NCI-H82 treated with DMSO at 0.1 percent for 48 hours (cell line): Measurements from ENCODE around the gene ITLN1.
"Not testable (repeated sequence)": the region's sequence is repeated elsewhere in the genome, so short reads cannot be mapped to it uniquely, and the experiment has no call there.

Source experiments
- DNase-seq: peaks from one replicate; lab custom pipeline; 2025; ENCODE audit not compliant: unreplicated experiment; lab: John Stamatoyannopoulos, UW

ITLN1 gene

DNA sequence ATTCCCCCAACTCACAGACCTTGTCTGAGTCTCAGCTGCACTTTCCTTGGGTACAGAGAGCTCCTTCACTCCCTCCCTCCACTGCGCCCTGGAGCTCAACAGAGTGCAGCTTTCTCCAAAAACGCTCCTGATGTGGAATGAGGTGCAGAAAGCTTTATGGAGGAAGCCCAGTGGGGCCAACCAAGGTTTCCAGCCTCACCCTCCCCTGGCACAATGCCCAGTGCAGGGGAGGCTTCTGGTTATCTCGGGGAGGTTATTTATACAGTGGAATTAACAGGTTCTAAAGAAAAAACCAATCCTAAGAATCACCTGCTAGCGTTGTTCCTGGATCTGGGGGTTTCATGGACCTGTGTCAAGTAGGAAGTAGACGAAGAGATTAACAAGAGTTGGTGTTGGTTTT, at the start of gene ITLN1:
TSS of gene ITLN1 (minus strand) at position 139 of the 400 bp plus-strand sequence. CDS start 303 bp downstream, outside the sequence.
- no peak for DNase-seq

DNA sequence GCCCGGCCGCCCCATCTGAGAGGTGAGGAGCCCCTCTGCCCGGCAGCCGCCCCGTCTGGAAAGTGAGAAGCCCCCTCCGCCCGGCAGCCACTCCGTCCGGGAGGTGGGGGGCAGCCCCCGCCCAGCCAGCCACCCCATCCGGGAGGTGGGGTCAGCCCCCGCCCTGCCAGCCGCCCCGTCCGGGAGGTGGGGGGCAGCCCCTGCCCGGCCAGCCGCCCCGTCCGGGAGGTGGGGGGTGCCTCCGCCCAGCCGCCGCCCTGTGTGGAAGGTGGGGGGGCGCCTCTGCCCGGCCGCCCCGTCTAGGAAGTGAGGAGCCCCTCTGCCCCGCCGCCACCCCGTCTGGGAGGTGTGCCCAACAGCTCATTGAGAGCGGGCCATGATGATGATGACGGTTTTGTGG, 48.3 kb upstream of the ITLN1 start:
- not testable (repeated sequence) for DNase-seq

DNA sequence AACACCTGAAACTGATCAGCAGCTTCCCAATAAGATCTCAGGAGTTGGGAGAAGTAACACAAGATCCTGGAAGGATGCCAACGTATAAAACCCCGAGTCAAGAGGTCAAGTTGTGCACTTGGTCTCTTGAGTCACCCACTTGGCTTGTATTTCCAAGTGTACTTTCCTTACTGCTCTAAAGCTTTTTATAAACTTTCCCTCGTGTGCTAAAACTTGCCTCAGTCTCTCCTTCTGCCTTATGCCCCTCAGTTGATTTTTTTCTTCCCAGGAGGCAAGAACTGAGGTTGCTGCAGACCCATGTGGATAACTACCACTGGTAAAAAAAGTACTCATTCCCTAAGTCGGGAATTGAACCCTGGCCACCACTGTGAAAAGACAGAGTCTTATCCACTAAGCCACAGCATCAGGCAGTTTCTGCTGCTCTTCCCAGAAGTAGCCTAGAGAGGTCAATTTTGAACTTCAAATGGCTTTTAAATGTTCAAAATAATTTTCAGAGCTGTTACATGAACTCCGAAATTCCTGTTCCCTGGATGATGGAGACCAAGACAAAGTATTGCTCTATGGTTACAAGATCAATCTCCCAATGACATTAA, 40.8 kb upstream of the ITLN1 start:
- DNase-seq: no peak

DNA sequence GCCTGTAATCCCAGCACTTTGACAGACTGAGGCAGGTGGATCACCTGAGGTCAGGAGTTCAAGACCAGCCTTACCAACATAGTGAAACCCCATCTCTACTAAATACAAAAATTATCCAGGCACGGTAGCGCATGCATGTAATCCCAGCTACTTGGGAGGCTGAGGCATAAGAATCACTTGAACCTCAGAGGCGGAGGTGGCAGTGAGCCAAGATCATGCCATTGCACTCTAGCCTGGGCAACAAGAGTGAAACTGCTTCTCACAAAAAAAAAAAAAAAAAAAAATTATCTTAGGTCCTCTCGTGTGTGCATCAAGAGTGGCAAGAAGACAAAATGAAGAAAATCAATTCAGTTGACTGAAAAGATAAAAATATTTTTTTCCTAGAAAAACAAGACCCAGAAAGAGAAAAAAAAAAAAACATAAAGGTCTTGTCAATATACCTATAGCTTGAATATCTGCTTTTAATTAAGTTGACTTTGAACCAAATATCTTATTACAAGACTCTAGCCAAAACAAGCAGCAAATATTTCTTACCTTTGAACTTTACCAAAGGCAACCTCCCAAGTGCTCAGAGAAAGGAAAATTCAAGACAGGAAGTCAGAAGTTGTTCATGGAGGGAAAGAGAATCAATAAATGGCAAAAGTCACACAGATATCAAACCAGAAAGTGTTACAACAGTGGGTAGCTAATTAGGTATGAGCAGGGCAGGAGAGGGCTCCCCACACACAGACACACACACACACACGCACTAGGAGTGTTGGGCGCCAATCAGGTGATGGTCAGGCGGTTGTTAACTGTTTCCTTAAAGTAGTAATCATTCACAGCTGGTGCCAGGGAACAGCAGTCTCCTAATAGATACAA, 40.0 kb upstream of the ITLN1 start:
- no peak for DNase-seq

DNA sequence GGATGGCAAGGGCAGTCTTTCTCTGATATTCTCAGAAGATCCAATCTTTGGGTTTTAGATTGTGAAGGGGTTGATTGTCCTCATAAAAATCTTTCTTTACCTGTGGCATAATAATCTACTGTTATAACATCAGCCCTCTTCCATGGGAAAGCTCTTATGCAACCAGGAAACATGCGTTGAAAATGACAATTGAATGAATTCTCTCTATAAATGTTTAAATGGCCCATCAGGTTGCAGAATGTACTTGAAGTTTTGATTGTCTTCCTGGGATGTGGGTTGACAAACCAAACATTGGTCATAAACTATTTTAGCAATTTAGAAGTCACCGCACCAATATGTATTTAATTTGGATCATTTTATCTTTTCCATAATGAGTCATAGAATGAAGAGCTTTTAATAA, 31.7 kb upstream of the ITLN1 start:
- no peak for DNase-seq

DNA sequence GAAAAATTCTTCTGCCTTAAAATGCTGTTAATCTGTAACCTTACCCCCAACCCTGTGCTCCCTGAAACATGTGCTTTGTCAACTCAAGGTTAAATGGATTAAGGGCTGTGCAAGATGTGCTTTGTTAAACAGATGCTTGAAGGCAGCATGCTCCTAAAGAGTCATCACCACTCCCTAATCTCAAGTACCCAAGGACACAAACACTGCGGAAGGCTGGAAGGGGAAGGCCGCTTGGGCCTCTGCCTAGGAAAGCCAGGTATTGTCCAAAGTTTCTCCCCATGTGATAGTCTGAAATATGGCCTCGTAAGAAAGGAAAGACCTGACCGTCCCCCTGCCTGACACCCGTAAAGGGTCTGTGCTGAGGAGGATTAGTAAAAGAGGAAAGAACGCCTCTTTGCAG, 28.2 kb upstream of the ITLN1 start:
- peak; percentile 80 for DNase-seq

DNA sequence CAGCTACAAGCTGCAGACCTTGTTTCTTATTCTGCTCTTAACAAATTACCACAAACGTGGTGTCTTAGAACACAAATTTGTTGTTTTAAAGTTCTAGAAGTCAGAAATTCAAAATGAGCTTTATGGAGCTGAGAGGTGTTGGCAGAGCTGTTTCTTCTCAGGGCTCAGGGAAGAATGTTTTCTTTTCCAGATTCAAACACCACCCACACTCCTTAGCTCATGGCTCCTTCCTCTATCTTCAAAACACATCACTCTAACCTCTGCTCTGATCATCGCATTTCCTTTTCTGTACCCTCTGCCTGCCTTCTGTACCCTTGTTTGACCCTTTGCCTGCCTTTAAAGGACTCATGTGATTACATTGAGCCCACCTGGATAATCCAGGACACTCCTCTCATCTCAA, 26.9 kb upstream of the ITLN1 start:
- DNase-seq: peak; percentile 83

DNA sequence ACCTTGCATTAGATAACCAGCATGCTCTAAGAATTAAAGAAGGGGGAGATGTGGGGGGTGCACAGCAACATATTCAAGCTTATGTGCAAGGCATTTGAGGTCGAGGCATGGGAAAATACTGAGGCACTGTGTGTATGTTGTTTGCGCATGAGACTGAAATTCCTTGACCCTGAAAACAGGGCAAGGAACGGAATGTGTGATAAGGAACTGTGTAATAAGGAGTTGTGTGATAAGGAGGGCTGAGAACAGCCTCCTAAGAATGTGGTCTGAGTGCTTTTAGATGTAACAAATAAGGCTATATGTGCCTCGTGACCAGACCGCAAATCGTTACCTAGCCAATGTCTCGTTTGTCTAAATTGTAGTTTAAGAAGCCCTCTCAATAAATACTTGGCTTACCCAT, 26.5 kb upstream of the ITLN1 start:
- DNase-seq: no peak

DNA sequence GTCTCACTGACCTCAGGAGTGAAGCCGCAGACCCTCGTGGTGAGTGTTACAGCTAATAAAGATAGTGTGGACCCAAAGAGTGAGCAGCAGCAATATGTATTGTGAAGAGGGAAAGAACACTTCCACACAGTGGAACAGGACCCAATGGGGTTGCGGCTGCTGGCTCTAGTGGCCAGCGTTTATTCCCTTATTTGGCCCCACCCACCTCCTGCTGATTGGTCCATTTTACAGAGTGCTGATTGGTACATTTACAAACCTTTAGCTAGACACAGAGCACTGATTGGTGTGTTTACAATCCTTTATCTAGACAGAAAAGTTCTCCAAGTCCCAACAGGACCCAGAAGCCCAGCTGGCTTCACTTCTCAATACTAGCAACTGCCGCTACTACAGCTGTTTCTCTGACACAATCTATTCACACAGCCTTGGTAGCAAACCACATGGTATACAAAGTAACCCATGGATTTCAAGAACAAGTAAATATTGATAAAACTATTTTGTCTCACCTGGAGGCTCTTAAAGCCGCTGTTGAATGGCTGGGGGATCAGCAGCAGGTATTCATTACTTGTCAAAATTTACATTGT, 25.3 kb upstream of the ITLN1 start:
- no peak for DNase-seq

DNA sequence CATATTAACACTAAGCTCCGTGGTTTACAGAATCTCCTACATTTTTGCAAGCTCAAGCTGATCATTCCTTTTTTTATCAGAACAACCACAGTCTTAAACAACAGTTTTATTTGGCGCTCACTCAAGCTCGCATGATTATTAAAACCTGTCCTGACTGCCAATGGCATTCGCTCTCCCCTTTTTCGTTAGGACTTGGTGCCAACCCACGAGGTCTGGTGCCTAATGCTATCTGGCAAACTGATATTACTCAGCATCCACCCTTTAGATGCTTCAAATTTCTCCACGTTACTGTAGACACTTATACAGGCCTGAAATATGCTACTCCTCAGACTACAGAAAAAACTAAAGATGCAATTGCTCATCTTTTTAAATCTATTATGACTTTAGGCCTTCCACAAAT, 23.0 kb upstream of the ITLN1 start:
- no peak for DNase-seq

DNA sequence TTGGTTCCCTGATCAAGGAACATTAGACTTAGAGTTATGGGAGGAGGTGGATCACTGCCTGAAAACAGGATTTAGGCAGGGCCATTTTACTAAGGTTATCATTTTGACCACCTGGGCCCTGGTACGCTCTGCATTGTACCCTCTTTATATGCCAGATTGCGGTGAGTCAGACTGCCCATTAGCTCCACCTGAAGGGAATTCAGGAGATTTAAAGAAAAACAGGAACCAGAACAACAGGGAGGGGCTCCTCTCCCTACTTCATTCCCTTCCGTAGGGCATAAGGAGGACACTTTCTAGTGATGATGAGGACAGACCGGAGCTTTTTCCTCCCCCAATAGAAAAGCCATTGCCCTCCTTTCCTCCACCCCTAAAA, 20.6 kb upstream of the ITLN1 start:
- DNase-seq: no peak

DNA sequence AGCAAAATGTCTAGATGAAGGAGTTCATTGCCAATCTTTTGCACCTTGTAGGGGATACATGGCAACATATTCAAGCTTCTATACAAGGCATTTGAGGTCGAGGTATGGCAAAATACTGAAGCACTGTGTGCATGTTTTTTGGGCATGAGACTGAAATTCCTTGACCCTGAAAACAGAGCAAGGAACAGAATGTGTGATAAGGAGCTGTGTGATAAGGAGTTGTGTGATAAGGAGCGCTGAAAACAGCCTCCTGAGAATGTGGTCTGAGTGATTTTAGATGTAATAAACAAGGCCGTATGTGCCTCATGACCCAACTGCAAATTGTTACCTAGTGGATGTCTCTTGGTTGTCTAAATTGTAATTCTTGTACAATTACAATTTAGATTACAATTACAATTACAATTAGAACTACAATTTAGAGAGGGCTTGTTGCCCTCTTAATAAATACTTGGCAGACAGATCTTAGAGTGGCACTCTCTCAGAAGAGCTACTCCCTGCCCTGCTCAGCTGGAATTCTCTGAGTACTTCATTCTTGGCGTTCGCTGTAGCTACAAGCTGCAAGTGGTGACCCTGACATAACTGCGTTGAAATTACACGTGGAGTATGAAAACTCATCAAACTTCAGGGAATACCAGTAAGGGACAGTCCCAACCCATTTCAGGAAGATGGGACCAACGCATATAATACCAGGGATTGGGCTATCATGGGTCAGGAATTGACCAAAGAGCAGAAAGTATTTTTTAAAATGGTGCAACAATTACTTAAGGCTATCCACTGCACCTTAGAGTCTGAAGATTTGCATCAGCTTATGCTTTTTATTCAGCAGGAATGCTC, 20.0 kb upstream of the ITLN1 start:
- no peak for DNase-seq

DNA sequence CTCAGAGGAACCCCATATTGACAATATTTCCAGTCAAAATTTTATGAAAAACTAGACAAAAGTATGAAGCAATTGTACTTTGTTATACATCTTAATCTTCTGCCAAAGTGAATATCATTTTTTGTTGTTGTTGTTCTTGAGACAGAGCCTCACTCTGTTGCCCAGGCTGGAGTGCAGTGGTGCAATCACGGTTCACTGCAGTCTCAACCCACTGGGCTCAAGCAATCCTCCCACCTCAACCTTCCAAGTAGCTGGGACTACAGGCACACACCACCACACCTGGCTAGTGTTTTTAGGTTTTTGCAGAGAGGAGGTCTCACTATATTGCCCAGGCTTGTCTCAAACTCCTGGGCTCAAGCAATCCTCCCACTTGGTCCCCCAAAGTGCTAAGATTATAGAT, 17.3 kb upstream of the ITLN1 start:
- DNase-seq: not testable (repeated sequence)

DNA sequence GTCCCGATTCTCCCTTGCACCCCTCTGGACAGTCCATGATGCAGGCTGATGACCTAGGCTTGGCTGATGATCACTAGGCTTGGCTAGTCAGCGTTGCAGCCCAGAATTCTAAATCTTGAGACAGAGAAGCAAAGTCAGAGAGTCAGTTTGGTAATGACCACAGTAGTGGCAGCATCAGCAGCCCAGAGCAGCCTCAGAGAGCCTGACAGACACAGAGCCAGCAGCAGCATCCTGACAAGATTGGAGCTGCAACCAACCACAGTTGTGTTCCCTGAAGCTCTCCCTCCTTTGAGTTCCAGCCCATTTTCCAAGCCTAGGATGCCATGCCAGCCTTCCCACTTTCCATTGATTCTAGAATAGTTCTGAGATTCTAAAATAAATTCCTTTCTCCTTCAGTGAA, 16.8 kb upstream of the ITLN1 start:
- no peak for DNase-seq

DNA sequence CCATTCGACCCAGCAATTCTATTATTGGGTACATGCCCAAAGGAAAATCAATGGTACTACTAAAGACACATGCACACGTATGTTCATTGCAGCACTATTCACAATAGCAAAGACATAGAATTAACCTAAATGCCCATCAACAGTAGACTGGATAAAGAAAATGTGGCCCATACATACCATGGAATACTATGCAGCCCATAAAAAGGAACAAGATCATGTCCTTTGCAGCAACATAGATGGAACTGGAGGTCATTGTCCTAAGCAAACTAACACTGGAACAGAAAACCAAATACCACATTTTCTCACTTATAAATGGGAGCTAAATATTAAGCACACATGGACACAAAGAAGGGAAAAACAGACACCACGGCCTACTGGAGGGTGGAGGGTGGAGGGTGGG, 15.7 kb upstream of the ITLN1 start:
- DNase-seq: not testable (repeated sequence)

DNA sequence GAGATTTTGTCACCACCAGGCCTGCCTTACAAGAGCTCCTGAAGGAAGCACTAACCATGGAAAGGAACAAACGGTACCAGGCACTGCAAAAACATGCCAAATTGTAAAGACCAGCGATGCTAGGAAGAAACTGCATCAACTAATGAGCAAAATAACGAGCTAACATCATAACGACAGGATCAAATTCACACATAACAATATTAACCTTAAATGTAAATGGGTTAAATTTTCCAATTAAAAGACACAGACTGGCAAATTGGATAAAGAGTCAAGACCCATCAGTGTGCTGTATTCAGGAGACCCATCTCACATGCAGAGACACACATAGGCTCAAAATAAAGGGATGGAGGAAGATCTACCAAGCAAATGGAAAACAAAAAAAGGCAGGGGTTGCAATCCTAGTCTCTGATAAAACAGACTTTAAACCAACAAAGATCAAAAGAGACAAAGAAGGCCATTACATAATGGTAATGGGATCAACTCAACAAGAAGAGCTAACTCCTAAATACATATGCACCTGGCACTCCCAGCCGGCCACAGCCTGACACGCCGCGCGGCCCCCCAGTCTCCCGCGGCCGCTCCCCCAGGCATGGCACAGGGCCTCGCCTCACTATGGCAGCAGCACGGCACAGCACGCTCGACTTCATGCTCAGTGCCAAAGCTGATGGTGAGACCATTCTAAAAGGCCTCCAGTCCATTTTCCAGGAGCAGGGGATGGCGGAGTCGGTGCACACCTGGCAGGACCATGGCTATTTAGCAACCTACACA, 9.6 kb upstream of the ITLN1 start:
- DNase-seq: not testable (repeated sequence)

DNA sequence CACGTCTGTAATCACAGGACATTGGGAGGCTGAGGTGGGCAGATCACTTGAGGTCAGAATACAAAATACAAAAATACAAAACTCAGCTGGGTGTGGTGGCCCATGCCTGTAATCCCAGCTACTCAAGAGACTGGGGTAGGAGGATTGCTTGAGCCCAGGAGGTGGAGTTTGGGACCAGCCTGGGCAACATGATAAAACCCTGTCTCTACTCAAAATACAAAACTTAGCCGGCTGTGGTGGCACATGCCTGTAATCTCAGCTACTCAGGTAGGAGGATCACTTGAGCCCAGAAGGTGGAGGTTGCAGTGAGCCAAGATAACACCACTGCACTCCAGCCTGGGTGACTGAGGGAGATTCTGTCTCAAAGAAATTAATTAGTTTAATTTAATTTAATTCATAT, 6.5 kb upstream of the ITLN1 start:
- no peak for DNase-seq

DNA sequence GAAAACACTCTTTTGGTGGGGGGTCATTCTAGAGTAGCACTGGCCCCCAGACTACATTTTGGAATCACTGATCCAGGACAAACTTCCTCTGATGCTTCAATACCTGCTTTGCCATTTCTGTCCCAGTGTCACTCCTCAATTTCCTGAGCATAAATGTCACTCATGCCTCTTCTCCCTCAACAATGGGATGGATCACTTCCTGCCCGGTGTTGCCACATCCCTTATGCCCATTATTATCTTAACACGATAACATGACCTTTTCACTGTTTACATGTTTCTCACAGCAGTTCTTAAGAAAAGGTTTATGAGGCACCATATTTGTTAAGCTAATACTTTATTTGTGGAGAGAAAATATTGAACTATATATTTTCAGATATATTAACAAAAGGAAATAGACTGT, 3.9 kb upstream of the ITLN1 start:
- no peak for DNase-seq

DNA sequence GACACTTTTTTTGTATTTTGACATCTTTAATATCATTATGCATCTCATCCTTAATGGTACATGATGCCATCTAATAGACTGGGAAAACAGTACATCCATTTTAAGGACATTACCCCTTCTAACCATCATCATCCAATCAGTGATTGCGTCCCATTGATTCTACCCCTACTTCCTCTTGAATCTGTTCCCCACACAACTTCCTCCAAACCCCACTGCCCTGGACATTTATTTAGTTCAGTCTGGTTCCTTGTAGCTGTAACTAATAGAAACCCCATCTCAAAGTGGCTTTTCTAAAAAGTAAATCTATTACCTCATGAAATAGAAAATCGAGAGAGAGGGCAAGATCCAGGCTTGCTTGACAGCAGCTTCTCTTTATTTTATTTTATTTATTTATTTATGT, 2.1 kb upstream of the ITLN1 start:
- DNase-seq: no peak

DNA sequence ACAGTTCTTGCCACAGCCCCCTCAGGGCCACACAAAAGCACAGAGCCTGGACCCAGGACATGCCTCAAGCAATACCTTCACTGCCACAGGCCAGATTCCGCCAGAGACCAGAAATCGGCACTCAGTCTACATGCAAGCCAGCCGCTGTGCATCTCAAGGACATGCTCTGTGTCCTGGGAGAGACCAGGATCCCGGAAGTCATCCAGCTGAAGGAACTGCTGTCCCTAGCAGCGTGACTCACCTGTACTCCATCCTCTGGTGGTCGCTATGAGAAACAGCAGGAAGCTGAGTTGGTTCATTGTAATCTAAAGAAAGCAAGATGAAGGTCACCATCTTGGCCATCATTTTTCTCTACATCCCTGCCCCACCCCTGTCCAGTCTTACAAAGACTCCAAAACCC, 401 bp downstream of the ITLN1 start:
- no peak for DNase-seq
